Measurements from ENCODE around the gene PPM1M. TPM values are rescaled to one million over a fixed set of nuclear protein-coding genes. Genes with fewer than 3 reads are reported as not detected.

PPM1M gene
- total and polyA plus RNA-seq, 2 experiments from 2014 or later = 2.2 to 4.0 TPM

GRCh38 chr3:52291508-52292181 lies 46.1 kb downstream of the PPM1M start:
- H3K27ac Mint-ChIP-seq = no peak overlapping the region; the same call in 1 of the 2 replicates

GRCh38 chr3:52292247-52293065 lies 46.9 kb downstream of the PPM1M start:
- Mint-ChIP-seq H3K4me3 (no peak overlapping the region), H3K4me1 (peaks cover 6% of the 10 kb centered on the region; the same call in 1 of the 3 replicates), H3K36me3 (ENCODE audit: low read depth) (no peaks in the 10 kb centered on the region; the same call in 2 of the 3 replicates), H3K27ac (no peak overlapping the region), H3K27me3 (ENCODE audit: insufficient read depth, low read depth, poor library complexity) (peaks cover 11% of the 10 kb centered on the region), H3K9me3 (no peaks in the 10 kb centered on the region)
- no peak for ATAC-seq
- H3K4me2 ChIP-seq = no peak overlapping the region
- H3K4me3 ChIP-seq = no peak overlapping the region
- H2AFZ ChIP-seq = no peak overlapping the region
- 0 out of 2 replicates have a peak, but pooled peaks cover 7% of the 10 kb centered on the region for H3K4me1 ChIP-seq (ENCODE audit: insufficient read depth)
- no peaks in the 10 kb centered on the region for H3K9me2 ChIP-seq (ENCODE audit: insufficient read depth)
- no peaks in the 10 kb centered on the region; the same call in 1 of the 2 replicates for H4K20me1 ChIP-seq (replicated peaks; ENCODE audit: insufficient read depth)
- H3K27me3 ChIP-seq (ENCODE audit: insufficient read depth) = no peaks in the 10 kb centered on the region
- no peak for DNase-seq (ENCODE audit: low spot score)
- no peak for TF ChIP-seq CTCF (conservative IDR thresholded peaks at IDR 0.05; ENCODE audit: low read depth in 2 of 2)
- no peaks in the 10 kb centered on the region for H3K36me3 ChIP-seq (ENCODE audit: insufficient read depth)
- H3K79me2 ChIP-seq (replicated peaks; ENCODE audit: insufficient read depth) = no peaks in the 10 kb centered on the region
- H3F3A ChIP-seq (replicated peaks; ENCODE audit: low read depth) = no peaks in the 10 kb centered on the region; the same call in 1 of the 2 replicates
- H3K27ac ChIP-seq (ENCODE audit: low read depth) = no peak overlapping the region

More at GRCh38 chr3:52291508-52292181, 46.1 kb downstream of the PPM1M start:
- peaks cover 6% of the 10 kb centered on the region; the same call in 1 of the 2 replicates for H3K79me2 ChIP-seq (replicated peaks; ENCODE audit: insufficient read depth)
- H3K4me3 Mint-ChIP-seq = no peak overlapping the region
- H3K36me3 ChIP-seq (ENCODE audit: insufficient read depth) = no peaks in the 10 kb centered on the region
- no peaks in the 10 kb centered on the region for H3K9me3 Mint-ChIP-seq
- H3F3A ChIP-seq (replicated peaks; ENCODE audit: low read depth) = peaks cover 7% of the 10 kb centered on the region
- no peak overlapping the region for H3K4me2 ChIP-seq
- H3K4me3 ChIP-seq = no peak overlapping the region
- H2AFZ ChIP-seq = no peak overlapping the region
- DNase-seq (ENCODE audit: low spot score) (peak; percentile 65), ATAC-seq (peak; percentile 35)
- peaks cover 7% of the 10 kb centered on the region for H3K27me3 Mint-ChIP-seq (ENCODE audit: insufficient read depth, low read depth, poor library complexity)
- no peak overlapping the region for H3K27ac ChIP-seq (ENCODE audit: low read depth)
- H3K9me2 ChIP-seq (ENCODE audit: insufficient read depth) = no peaks in the 10 kb centered on the region
- TF ChIP-seq ETS1 (IDR thresholded peaks at IDR 0.05) (no peak), POLR2AphosphoS5 (IDR thresholded peaks at IDR 0.05; ENCODE audit: low read depth) (no peak), EZH2phosphoT487 (IDR thresholded peaks at IDR 0.05; ENCODE audit: unreplicated experiment) (no peak), CREB1 (CRISPR knock-in tag; IDR thresholded peaks at IDR 0.05; ENCODE audit: low read depth) (no peak), NANOG (IDR thresholded peaks at IDR 0.05; ENCODE audit: borderline replicate concordance) (no peak), CTCF (conservative IDR thresholded peaks at IDR 0.05; ENCODE audit: low read depth in 2 of 2) (peak; percentile 62 to 85)
- H3K36me3 Mint-ChIP-seq (ENCODE audit: low read depth) = no peaks in the 10 kb centered on the region; the same call in 2 of the 3 replicates
- H3K4me1 ChIP-seq (ENCODE audit: insufficient read depth) = peaks cover 11% of the 10 kb centered on the region; the same call in 1 of the 2 replicates
- peaks cover 8% of the 10 kb centered on the region for H3K4me1 Mint-ChIP-seq
- no peaks in the 10 kb centered on the region; the same call in 1 of the 2 replicates for H4K20me1 ChIP-seq (replicated peaks; ENCODE audit: insufficient read depth)
- no peaks in the 10 kb centered on the region for H3K27me3 ChIP-seq (ENCODE audit: insufficient read depth)

Measured in GM23338 (cell line).